ENCODE data around the gene TCL1A. TPM values are rescaled to one million over a fixed set of nuclear protein-coding genes. Genes with fewer than 3 reads are reported as not detected.

The TCL1A gene
- total and polyA plus RNA-seq, 9 of the 15 experiments (the other 6 are each of a cell fraction or from before 2014, with no cell fraction given) = 0.10 to 0.11 TPM; not detected in 7

- TF ChIP-seq E2F6 (IDR thresholded peaks at IDR 0.05; ENCODE audit: borderline replicate concordance in 1 of 2, extremely low read depth in 1 of 2, insufficient read depth in 1 of 2, insufficient read length in 1 of 2, low read depth in 1 of 2, low read length in 1 of 2, poor library complexity in 1 of 2, severe bottlenecking in 1 of 2) = no peak
- no peak for TF ChIP-seq ZBTB34 (CRISPR knock-in tag; IDR thresholded peaks at IDR 0.05)
- no peak for TF ChIP-seq CBX5 (IDR thresholded peaks at IDR 0.05; ENCODE audit: borderline replicate concordance, low read depth)
Observed at GRCh38 chr14:95667249-95667693, 46.7 kb downstream of the TCL1A start (continued).

- POLR2A ChIA-PET = interaction anchor here (0.6 to 1.0 kb wide), 2 partner anchors 17 to 231 kb away, joined by 3 to 4 read pairs; no protein-coding TSS in a partner anchor
- in situ Hi-C loops (cut with MboI) = no loop called here
- H3K79me2 ChIP-seq (ENCODE audit: control insufficient read depth, insufficient read depth, low read length) = no peaks in the 10 kb centered on the region
- WGBS (ENCODE audit: insufficient coverage, low coverage, missing lambda C conversion rate) = 5% methylated on average over 5 of the region's 5 CpGs
- H3K27ac ChIP-seq (ENCODE audit: extremely low read depth, low read depth, low read length) = no peak overlapping the region
- FAIRE-seq (no peak), DNase-seq (ENCODE audit: extremely low read depth in 1 of 4, low spot score in 3 of 4) (no peak), ATAC-seq (no peak)
- H4K20me1 ChIP-seq (replicated peaks; ENCODE audit: control insufficient read depth, insufficient read depth, low read length) = no peaks in the 10 kb centered on the region; the same call in 1 of the 2 replicates
- H3K4me2 ChIP-seq (ENCODE audit: insufficient read depth, low read length) = no peak overlapping the region
- no peak for TF ChIP-seq ELK3 (CRISPR knock-in tag; IDR thresholded peaks at IDR 0.05)
- no peak for TF ChIP-seq SIN3B (IDR thresholded peaks at IDR 0.05; ENCODE audit: low read depth)
- TF ChIP-seq ETV6 (IDR thresholded peaks at IDR 0.05; ENCODE audit: borderline replicate concordance in 1 of 2, low read depth in 2 of 2, low read length in 1 of 2) = no peak
- no peak for TF ChIP-seq ETV6 (CRISPR knock-in tag; IDR thresholded peaks at IDR 0.05; ENCODE audit: borderline replicate concordance)
- TF ChIP-seq NFYB (IDR thresholded peaks at IDR 0.05; ENCODE audit: extremely low read depth, insufficient read length) = no peak
- TF ChIP-seq ZNF134 (CRISPR knock-in tag; conservative IDR thresholded peaks at IDR 0.05) = no peak
- TF ChIP-seq MAFF (IDR thresholded peaks at IDR 0.05; ENCODE audit: low read length) = no peak
- no peak for TF ChIP-seq NUFIP1 (IDR thresholded peaks at IDR 0.05; ENCODE audit: partially characterized antibody)
- no peak for TF ChIP-seq CEBPG (CRISPR knock-in tag; IDR thresholded peaks at IDR 0.05)
- TF ChIP-seq CEBPG (tag; conservative IDR thresholded peaks at IDR 0.05 in 1 of 2, IDR thresholded peaks at IDR 0.05 in 1 of 2) = no peak
- no peak for TF ChIP-seq RHOXF2B (CRISPR knock-in tag; conservative IDR thresholded peaks at IDR 0.05)
- TF ChIP-seq TEAD2 (tag; IDR thresholded peaks at IDR 0.05) = no peak
- intact Hi-C loops (cut with micrococcal nuclease) = no loop called here
- H3K9ac ChIP-seq (ENCODE audit: insufficient read depth in 1 of 2, low read depth in 2 of 2, low read length in 2 of 2) = no peak overlapping the region
- CTCF ChIA-PET (ENCODE audit: low intra/inter-chr PET ratio) = no interaction called here
- no peak overlapping the region for H3K4me3 ChIP-seq
- no peaks in the 10 kb centered on the region for H3K36me3 ChIP-seq (ENCODE audit: control insufficient read depth, insufficient read depth, low read length)
- H2AFZ ChIP-seq (ENCODE audit: low read depth, low read length) = no peak overlapping the region
- peaks cover 0 to 22% of the 10 kb centered on the region in 2 experiments; a peak in 1 of 5 replicates for H3K27me3 ChIP-seq (ENCODE audit: control insufficient read depth in 2 of 2, insufficient read depth in 2 of 2, low read length in 2 of 2)
- peaks cover 0 to 3% of the 10 kb centered on the region in 2 experiments; a peak in 2 of 5 replicates for H3K4me1 ChIP-seq (replicated peaks in 1 of 2; ENCODE audit: control insufficient read depth in 2 of 2, insufficient read depth in 2 of 2, low read length in 2 of 2)
- H3K9me1 ChIP-seq (ENCODE audit: control insufficient read depth, insufficient read depth, low read length) = no peaks in the 10 kb centered on the region
- no TSS peak for BruUV-seq (replicated peaks)
- H3K9me3 ChIP-seq (replicated peaks; ENCODE audit: control insufficient read depth, insufficient read depth, low read depth, low read length) = no peaks in the 10 kb centered on the region
Observed at GRCh38 chr14:95666450-95666849, 47.5 kb downstream of the TCL1A start.
